Measurements from ENCODE around the gene CD101. TPM values are rescaled to one million over a fixed set of nuclear protein-coding genes. Genes with fewer than 3 reads are reported as not detected.

The CD101 gene
- total and polyA plus RNA-seq, 12 donors = 0.30 to 2.3 (median 1.1) TPM

GRCh38 chr1:117067533-117068370 is 66.2 kb downstream of the CD101 start:
- TF ChIP-seq CTCF (IDR thresholded peaks at IDR 0.05) = peak; percentile 47 to 86 (median 80)
- Histone ChIP-seq H3K9me3 (no peaks in the 10 kb centered on the region), H3K27me3 (no peaks in the 10 kb centered on the region), H3K27ac (no peak overlapping the region), H3K36me3 (peaks cover 0 to 41% (median 0%) of the 10 kb centered on the region in 9 donors), H3K4me3 (no peak overlapping the region), H3K4me1 (no peaks in the 10 kb centered on the region)
- intact Hi-C loops (cut with DNase I) = loop anchor here (1.0 to 10.0 kb wide), 10 partner anchors 55 to 690 kb away; partner anchors contain the start of gene TRIM45 (in 3 of the 10)
- DNase-seq (peak in 1 of 2 donors; percentile 44), ATAC-seq (peak; percentile 84 to 92 (median 88))
- 64 to 65% methylated on average over 6 of the region's 6 CpGs for WGBS, 2 donors

GRCh38 chr1:117068580-117068979 is 67.0 kb downstream of the CD101 start:
- no peaks in the 10 kb centered on the region for H3K9me3 ChIP-seq

GRCh38 chr1:117069220-117069844 is 67.8 kb downstream of the CD101 start:
- no peak overlapping the region for H3K27ac ChIP-seq

More at GRCh38 chr1:117068580-117068979, 67.0 kb downstream of the CD101 start:
- Histone ChIP-seq H3K27ac (no peak overlapping the region), H3K4me3 (no peak overlapping the region), H3K27me3 (no peaks in the 10 kb centered on the region), H3K36me3 (peaks cover 0 to 37% (median 0%) of the 10 kb centered on the region in 9 donors), H3K4me1 (no peaks in the 10 kb centered on the region)
- TF ChIP-seq CTCF (IDR thresholded peaks at IDR 0.05) = no peak
- ATAC-seq = no peak
- no peak for DNase-seq
- WGBS, 2 donors = 93 to 95% methylated on average over 5 of the region's 5 CpGs
- intact Hi-C loops (cut with DNase I) = loop anchor here (1.0 to 10.0 kb wide), 10 partner anchors 54 to 689 kb away; partner anchors contain the start of gene TRIM45 (in 3 of the 10)

More at GRCh38 chr1:117069220-117069844, 67.8 kb downstream of the CD101 start:
- no peaks in the 10 kb centered on the region for H3K4me1 ChIP-seq
- no peaks in the 10 kb centered on the region for H3K27me3 ChIP-seq
- no peak for TF ChIP-seq CTCF (IDR thresholded peaks at IDR 0.05)
- intact Hi-C loops (cut with DNase I) = loop anchor here (2.0 to 10.0 kb wide), 9 partner anchors 53 to 688 kb away; partner anchors contain the start of gene TRIM45 (in 3 of the 10)
- ATAC-seq (no peak), DNase-seq (no peak)
- 86 to 88% methylated on average over 4 of the region's 4 CpGs for WGBS, 2 donors
- no peak overlapping the region for H3K4me3 ChIP-seq
- H3K9me3 ChIP-seq = no peaks in the 10 kb centered on the region
- H3K36me3 ChIP-seq = peaks cover 0 to 40% (median 0%) of the 10 kb centered on the region in 9 donors

Measured in heart right ventricle (tissue), 16 donors.